GM12892 (cell line): ENCODE measurements around the gene MYL2.

Experiments
- POLR2A ChIP-seq: IDR thresholded peaks from 2 replicates; pipeline ENCODE4 v1.6.1; 2011; ENCODE audit warnings: low read depth, low read length, control low read depth
- POLR2AphosphoS5 ChIP-seq: IDR thresholded peaks from 2 replicates; pipeline ENCODE4 v1.6.1; 2011; ENCODE audit warnings: low read depth, low read length, control low read depth
- TAF1 ChIP-seq: IDR thresholded peaks from 2 replicates; pipeline ENCODE4 v1.6.1; 2011; ENCODE audit warnings: low read depth, mild to moderate bottlenecking, control low read depth, low read length, borderline replicate concordance

DNA sequence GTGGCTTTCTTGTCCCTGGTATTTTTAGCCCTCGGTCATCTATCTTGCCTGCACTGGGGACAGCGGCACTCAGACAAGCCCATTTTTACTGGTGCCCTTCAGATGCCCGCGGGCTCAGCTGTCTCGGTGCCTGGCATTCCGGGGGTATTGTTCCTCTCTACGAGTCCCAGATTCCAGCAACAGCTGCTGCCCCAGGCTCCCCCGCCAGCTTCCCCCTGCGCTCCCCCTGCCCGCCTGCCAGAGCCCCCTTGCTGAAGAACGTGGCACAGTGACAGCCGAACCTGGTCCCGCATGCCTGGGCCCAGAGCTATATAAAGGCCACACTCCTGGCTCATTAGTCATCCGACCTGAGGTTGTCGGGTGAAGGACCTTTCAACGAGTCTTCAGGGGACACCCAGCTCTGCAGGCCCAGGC is 10.9 kb upstream of the MYL2 start:
- no peak for TF ChIP-seq POLR2A
- TF ChIP-seq POLR2AphosphoS5, result no peak
- TF ChIP-seq TAF1, result no peak
